Esophagus muscularis mucosa (tissue), 4 donors: ENCODE results near the gene FBXL7. TPM values are rescaled to one million over a fixed set of nuclear protein-coding genes. Genes with fewer than 3 reads are reported as not detected.

ENCODE experiments used
- DNase-seq: peaks from one replicate; pipeline ENCODE4 v3.0.0-alpha.2; 2017; ENCODE audit errors: extremely low spot score
- H3K27ac ChIP-seq, 4 donors: fragments of 200-600 bp; sonication (generic); replicated peaks in 1 of 4; 1 replicate in 3 of 4; 2 replicates in 1 of 4; pipeline ENCODE4 v1.5.1; 2016 to 2019; ENCODE audit warnings: mild to moderate bottlenecking in 1 of 4
- H3K27me3 ChIP-seq, 4 donors: fragments of 200-600 bp; sonication (generic); one replicate each; pipeline versions ENCODE4 v1.5.1 to v1.6.0; 2016 to 2019
- H3K36me3 ChIP-seq, 4 donors: fragments of 200-600 bp; sonication (generic); one replicate each; pipeline ENCODE4 v1.5.1; 2016 to 2019
- H3K4me1 ChIP-seq, 4 donors: fragments of 200-600 bp; sonication (generic); one replicate each; pipeline ENCODE4 v1.5.1; 2016 to 2019
- H3K4me3 ChIP-seq, 4 donors: fragments of 200-600 bp; sonication (generic); 1 replicate in 2 of 4; 2 replicates in 2 of 4; pipeline ENCODE4 v1.5.1; 2016 to 2019; ENCODE audit warnings: mild to moderate bottlenecking in 4 of 4, moderate library complexity in 1 of 4
- H3K9me3 ChIP-seq, 4 donors: fragments of 200-600 bp; sonication (generic); 1 replicate in 3 of 4; 2 replicates in 1 of 4; pipeline ENCODE4 v1.5.1; 2016 to 2019
- CTCF ChIP-seq, 3 experiments: fragments of 200-600 bp in 2 of 3; fragments of 450-650 bp in 1 of 3; sonication (generic) in 2 of 3; IDR thresholded peaks; one replicate each; pipeline ENCODE4 v1.5.1; 2017 to 2019; ENCODE audit warnings: antibody characterized with exemption in 3 of 3, mild to moderate bottlenecking in 2 of 3, moderate library complexity in 1 of 3
- EP300 ChIP-seq: sonication (generic); formaldehyde crosslinking; IDR thresholded peaks from one replicate; pipeline ENCODE4 v1.6.1; 2017; ENCODE audit warnings: antibody characterized with exemption
- POLR2A ChIP-seq: fragments of 450-650 bp; IDR thresholded peaks from one replicate; pipeline ENCODE4 v1.6.1; 2017; ENCODE audit warnings: antibody characterized with exemption, moderate library complexity, mild to moderate bottlenecking, low read depth
- POLR2AphosphoS5 ChIP-seq, 2 donors: sonication (generic); formaldehyde crosslinking; IDR thresholded peaks; one replicate each; pipeline ENCODE4 v1.6.1; 2017; ENCODE audit warnings: antibody characterized with exemption in 2 of 2
- WGBS: methylation state at CpG from one replicate; pipeline ENCODE4 v1.1.5; 2018; 5-methylcytosine and 5-hydroxymethylcytosine counted together
- intact Hi-C: fragments of 100-400 bp; cut with DNase I; formaldehyde crosslinking; loops from one replicate; pipeline ENCODE4 v1.15.1; 2023
- total RNA-seq, 4 donors: library from RNA; depleted of rRNA; stranded (reverse); fragments of >200 nt; gene quantifications; one replicate each; pipeline versions ENCODE4 v1.1.0 to v1.2.1, GENCODE V29; 2016

Gene FBXL7
- total RNA-seq, 4 donors from 2014 or later: 25.7 to 37.7 (median 27.6) TPM

DNA sequence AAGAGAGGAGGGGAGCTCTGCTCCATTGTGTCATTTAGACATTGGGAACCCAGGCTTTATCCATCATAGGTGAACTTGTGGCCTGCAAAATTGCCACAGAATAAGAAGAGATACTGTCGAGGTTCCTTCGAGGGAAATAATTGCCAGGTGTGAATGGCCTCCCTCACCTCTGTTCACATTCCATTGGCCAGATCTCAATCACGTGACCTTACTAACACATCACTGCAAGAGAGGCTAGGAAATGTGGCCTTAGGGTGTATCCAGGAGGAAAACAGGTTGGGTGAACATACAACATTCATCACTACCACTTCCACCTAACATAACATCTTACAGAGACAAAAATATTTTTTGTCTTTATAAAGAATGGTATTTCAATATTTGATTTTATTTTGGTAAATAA is 182.1 kb downstream of the FBXL7 start:
- no peaks in the 10 kb centered on the region for H3K9me3 ChIP-seq
- DNase-seq: no peak
- no peak overlapping the region for H3K27ac ChIP-seq
- intact Hi-C loops: no loop called here
- no peak for TF ChIP-seq POLR2A
- no peaks in the 10 kb centered on the region for H3K36me3 ChIP-seq
- H3K27me3 ChIP-seq: no peaks in the 10 kb centered on the region
- no peak overlapping the region for H3K4me3 ChIP-seq
- 90% methylated on average over 3 of the region's 3 CpGs for WGBS
- H3K4me1 ChIP-seq: peaks cover 19 to 22% (median 21%) of the 10 kb centered on the region in 4 donors

DNA sequence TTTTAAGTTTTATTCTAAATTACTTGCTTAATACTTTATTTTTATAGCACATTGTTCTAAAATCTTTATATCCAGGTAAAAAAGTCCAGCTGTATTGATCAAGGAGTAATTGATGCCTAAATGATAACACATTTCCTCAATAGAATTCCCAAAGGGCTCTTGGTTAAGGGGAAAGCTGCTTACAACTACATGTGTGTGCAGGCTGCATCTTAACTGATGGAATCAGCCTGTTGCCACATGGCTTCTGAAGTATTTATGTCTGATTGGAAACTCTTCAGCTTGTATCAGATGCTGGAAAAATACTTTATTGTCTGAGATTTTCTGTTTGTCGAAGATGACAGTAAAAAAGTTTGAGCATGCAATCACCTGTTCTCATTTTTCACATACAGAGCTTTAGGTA is 182.6 kb downstream of the FBXL7 start:
- Histone ChIP-seq H3K27me3 (no peaks in the 10 kb centered on the region), H3K4me3 (no peak overlapping the region), H3K36me3 (no peaks in the 10 kb centered on the region), H3K27ac (no peak overlapping the region), H3K4me1 (peaks cover 19 to 22% (median 21%) of the 10 kb centered on the region in 4 donors), H3K9me3 (no peaks in the 10 kb centered on the region)
- TF ChIP-seq POLR2AphosphoS5 (IDR thresholded peaks at IDR 0.05) (no peak), CTCF (IDR thresholded peaks at IDR 0.05) (no peak), POLR2A (no peak), EP300 (no peak)
- intact Hi-C loops: no loop called here
- DNase-seq: no peak
- 59% methylated on average over 1 of the region's 1 CpG for WGBS

GRCh38 chr5:15683332-15683731 is 183.4 kb downstream of the FBXL7 start:
- WGBS: 58% methylated on average over 5 of the region's 5 CpGs
- H3K9me3 ChIP-seq: no peaks in the 10 kb centered on the region
- no peaks in the 10 kb centered on the region for H3K36me3 ChIP-seq
- H3K27ac ChIP-seq: no peak overlapping the region
- peaks cover 19 to 22% (median 21%) of the 10 kb centered on the region in 4 donors for H3K4me1 ChIP-seq
- intact Hi-C loops: no loop called here
- H3K4me3 ChIP-seq: no peak overlapping the region
- no peak for DNase-seq
- TF ChIP-seq CTCF (IDR thresholded peaks at IDR 0.05) (peak in 1 of 3 experiments; percentile 11), POLR2A (no peak)
- H3K27me3 ChIP-seq: no peaks in the 10 kb centered on the region

GRCh38 chr5:15687401-15687800 is 187.4 kb downstream of the FBXL7 start:
- no peaks in the 10 kb centered on the region for H3K9me3 ChIP-seq
- H3K36me3 ChIP-seq: no peaks in the 10 kb centered on the region
- 97% methylated on average over 3 of the region's 3 CpGs for WGBS
- TF ChIP-seq EP300 (no peak), POLR2A (no peak), CTCF (IDR thresholded peaks at IDR 0.05) (no peak), POLR2AphosphoS5 (IDR thresholded peaks at IDR 0.05) (no peak)
- intact Hi-C loops: no loop called here
- no peak for DNase-seq
- no peak overlapping the region for H3K27ac ChIP-seq
- no peak overlapping the region for H3K4me3 ChIP-seq
- peaks cover 18 to 32% (median 21%) of the 10 kb centered on the region in 4 donors for H3K4me1 ChIP-seq
- no peaks in the 10 kb centered on the region for H3K27me3 ChIP-seq

DNA sequence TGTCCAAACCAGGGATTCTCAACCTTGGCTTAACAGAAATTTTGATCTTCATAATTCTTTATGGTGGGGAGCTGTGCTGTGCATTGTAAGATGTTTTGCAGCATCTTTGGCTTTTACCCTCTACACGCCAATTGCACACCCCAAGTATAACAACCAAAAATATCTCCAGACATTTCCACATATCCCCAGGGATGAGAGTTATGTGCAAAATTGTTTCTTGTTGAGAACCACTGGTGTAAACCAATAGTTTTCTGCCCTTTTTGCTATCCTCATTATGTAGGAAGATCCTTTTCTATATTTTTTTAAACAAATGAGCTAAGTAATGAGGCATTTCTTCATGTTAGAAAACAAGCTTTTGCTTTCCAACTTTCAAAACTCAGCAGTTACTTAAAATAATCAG is 189.9 kb downstream of the FBXL7 start:
- H3K4me1 ChIP-seq: peaks cover 14 to 41% (median 22%) of the 10 kb centered on the region in 4 donors
- no peaks in the 10 kb centered on the region for H3K9me3 ChIP-seq
- H3K27ac ChIP-seq: no peak overlapping the region
- DNase-seq: no peak
- H3K4me3 ChIP-seq: no peak overlapping the region
- H3K27me3 ChIP-seq: no peaks in the 10 kb centered on the region
- WGBS: 86% methylated on average over 1 of the region's 1 CpG
- no peaks in the 10 kb centered on the region for H3K36me3 ChIP-seq
- TF ChIP-seq CTCF (IDR thresholded peaks at IDR 0.05) (no peak), EP300 (no peak), POLR2AphosphoS5 (IDR thresholded peaks at IDR 0.05) (no peak), POLR2A (no peak)
- intact Hi-C loops: no loop called here
